ENCODE data around the gene CD226.
"Not testable (repeated sequence)": the region's sequence is repeated elsewhere in the genome, so short reads cannot be mapped to it uniquely, and the experiment has no call there.

Gene CD226

DNA sequence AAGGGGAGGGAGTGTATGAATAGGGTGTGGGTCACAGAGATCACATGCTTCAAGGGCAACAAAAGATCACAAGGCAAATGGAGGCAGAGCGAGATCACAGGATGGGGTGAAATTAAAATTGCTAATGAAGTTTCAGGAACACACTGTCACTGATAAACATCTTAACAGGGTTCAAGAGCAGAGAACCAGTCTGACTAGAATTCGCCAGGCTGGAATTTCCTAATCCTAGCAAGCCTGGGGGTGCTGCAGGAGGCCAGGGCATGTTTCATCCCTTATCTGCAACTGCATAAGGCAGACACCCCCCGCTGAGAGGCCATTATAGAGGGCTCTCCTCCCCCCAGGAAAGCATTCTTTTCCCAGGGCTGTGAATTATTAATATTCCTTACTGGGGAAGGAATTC, 68.6 kb downstream of the CD226 start:
- H3K9me3 ChIP-seq (ENCODE audit: low read length); H3K27ac ChIP-seq (ENCODE audit: low read depth, low read length); H3K27me3 ChIP-seq (ENCODE audit: control insufficient read depth in 1 of 2, insufficient read depth in 2 of 2, low read length in 2 of 2); H3K4me3 ChIP-seq (ENCODE audit: low read depth in 1 of 2, low read length in 2 of 2); H3K36me3 ChIP-seq (ENCODE audit: insufficient read depth, low read length); H3K9ac ChIP-seq (ENCODE audit: low read length): not testable (repeated sequence)
- H3K4me1 ChIP-seq (ENCODE audit: insufficient read depth, low read length) = peaks cover 25% of the 10 kb centered on the region

DNA sequence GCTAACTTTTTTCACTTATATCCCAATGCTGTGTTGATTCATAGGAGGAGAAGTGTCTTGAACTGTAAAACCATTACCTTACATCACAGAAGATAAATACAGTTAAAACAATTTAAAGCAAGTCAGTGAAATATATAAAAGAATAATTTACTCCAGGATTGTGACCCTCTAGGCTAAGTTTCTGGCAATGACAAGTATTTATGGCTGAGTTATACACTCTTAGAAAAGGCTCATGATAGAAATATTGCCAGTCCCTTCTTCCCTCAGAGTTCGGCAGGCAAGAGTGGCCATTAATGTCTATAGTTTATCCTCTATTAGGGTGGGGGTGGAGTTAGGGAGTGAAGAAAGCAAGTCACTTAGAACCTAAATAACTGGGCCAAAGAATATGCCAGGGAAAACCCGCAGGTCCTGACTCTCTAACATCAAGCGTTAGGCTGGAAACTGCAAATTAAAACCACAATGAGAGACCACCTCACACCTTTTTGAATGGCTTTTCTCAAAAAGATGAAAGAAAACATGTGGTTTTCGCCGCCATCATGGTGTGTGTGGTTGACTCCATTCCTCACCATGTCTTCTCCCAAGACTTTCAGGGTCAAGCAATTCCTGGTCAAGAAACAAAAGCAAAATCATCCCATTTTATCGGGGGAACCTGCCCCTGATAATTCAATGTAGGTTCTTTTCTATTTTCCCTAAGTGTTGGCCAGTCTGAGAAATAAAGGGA, 69.3 kb downstream of the CD226 start:
- no peaks in the 10 kb centered on the region for H3K27me3 ChIP-seq (ENCODE audit: control insufficient read depth in 1 of 2, insufficient read depth in 2 of 2, low read length in 2 of 2)
- no peaks in the 10 kb centered on the region for H3K9me3 ChIP-seq (ENCODE audit: low read length)
- H3K4me3 ChIP-seq (ENCODE audit: low read depth in 1 of 2, low read length in 2 of 2) = no peak overlapping the region
- H3K4me1 ChIP-seq (ENCODE audit: insufficient read depth, low read length) = peaks cover 20% of the 10 kb centered on the region
- no peaks in the 10 kb centered on the region for H3K36me3 ChIP-seq (ENCODE audit: insufficient read depth, low read length)
- no peak overlapping the region for H3K27ac ChIP-seq (ENCODE audit: low read depth, low read length)
- no peak overlapping the region for H3K9ac ChIP-seq (ENCODE audit: low read length)

DNA sequence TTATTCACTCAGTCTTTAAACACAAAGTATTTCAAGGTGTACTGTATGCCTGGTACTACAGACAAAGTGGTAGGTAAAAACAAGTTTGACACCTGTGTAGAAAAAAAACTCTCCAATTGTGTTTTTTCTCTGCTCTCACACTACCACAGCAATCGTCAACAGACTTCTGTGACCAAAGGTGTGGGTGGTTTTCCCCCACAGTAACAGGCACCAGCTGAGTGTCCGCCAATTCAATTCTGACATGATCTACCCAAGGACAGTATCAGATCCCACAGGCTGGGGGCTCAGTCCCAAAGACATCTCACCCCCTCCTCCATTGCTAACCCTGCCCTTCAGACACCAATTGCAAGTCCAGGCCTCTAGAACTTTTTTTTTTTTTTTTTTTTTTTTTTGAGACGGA, 71.2 kb downstream of the CD226 start:
- H3K9ac ChIP-seq (ENCODE audit: low read length) = no peak overlapping the region
- no peaks in the 10 kb centered on the region for H3K27me3 ChIP-seq (ENCODE audit: control insufficient read depth in 1 of 2, insufficient read depth in 2 of 2, low read length in 2 of 2)
- no peak overlapping the region for H3K27ac ChIP-seq (ENCODE audit: low read depth, low read length)
- no peak overlapping the region for H3K4me3 ChIP-seq (ENCODE audit: low read depth in 1 of 2, low read length in 2 of 2)
- no peaks in the 10 kb centered on the region for H3K9me3 ChIP-seq (ENCODE audit: low read length)
- H3K4me1 ChIP-seq (ENCODE audit: insufficient read depth, low read length) = peaks cover 1% of the 10 kb centered on the region
- H3K36me3 ChIP-seq (ENCODE audit: insufficient read depth, low read length) = no peaks in the 10 kb centered on the region

DNA sequence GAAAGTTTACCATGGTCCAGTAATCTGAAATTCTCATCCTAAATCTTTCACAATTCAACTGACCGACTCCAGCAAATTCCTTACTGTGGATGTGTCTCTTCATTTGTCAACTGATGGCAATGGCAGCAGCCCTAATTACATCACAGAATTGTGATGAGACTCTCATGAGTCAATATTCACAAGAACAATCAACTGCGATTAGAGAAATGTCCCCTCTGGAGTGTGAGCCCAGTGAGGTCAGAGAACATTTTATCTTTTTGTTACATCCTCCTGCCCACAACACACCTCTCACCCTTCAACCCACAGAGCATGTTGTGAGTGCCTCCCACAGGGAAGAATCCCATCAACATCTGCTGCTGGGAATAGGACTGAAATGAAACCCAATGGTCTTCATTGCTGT, 73.6 kb downstream of the CD226 start:
- H3K27me3 ChIP-seq (ENCODE audit: control insufficient read depth in 1 of 2, insufficient read depth in 2 of 2, low read length in 2 of 2) = no peaks in the 10 kb centered on the region
- no peak overlapping the region for H3K4me3 ChIP-seq (ENCODE audit: low read depth in 1 of 2, low read length in 2 of 2)
- no peak overlapping the region for H3K27ac ChIP-seq (ENCODE audit: low read depth, low read length)
- no peaks in the 10 kb centered on the region for H3K36me3 ChIP-seq (ENCODE audit: insufficient read depth, low read length)
- no peaks in the 10 kb centered on the region for H3K9me3 ChIP-seq (ENCODE audit: low read length)
- no peak overlapping the region for H3K9ac ChIP-seq (ENCODE audit: low read length)
- no peaks in the 10 kb centered on the region for H3K4me1 ChIP-seq (ENCODE audit: insufficient read depth, low read length)

DNA sequence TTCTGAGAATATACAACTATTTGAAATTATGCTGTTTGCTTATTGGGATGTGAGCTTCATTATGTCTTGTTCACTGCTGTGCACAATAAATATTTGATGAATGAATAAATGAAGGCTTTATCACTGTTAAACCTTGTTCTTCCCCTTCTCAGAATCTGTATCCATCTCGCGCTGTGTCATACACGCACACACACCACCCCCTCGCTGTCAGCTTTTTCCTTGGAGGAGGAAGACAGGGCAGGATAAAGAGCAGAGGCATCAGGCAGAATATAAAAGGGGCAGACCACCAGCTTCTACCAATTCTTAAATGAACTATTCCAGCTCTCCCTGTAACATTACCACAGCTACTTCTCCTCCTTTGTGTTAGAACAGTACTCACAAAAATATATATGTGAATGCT, 75.0 kb downstream of the CD226 start:
- no peak overlapping the region for H3K9ac ChIP-seq (ENCODE audit: low read length)
- no peaks in the 10 kb centered on the region for H3K36me3 ChIP-seq (ENCODE audit: insufficient read depth, low read length)
- no peaks in the 10 kb centered on the region for H3K9me3 ChIP-seq (ENCODE audit: low read length)
- H3K27ac ChIP-seq (ENCODE audit: low read depth, low read length) = no peak overlapping the region
- H3K27me3 ChIP-seq (ENCODE audit: control insufficient read depth in 1 of 2, insufficient read depth in 2 of 2, low read length in 2 of 2) = no peaks in the 10 kb centered on the region
- H3K4me3 ChIP-seq (ENCODE audit: low read depth in 1 of 2, low read length in 2 of 2) = no peak overlapping the region
- no peaks in the 10 kb centered on the region for H3K4me1 ChIP-seq (ENCODE audit: insufficient read depth, low read length)

DNA sequence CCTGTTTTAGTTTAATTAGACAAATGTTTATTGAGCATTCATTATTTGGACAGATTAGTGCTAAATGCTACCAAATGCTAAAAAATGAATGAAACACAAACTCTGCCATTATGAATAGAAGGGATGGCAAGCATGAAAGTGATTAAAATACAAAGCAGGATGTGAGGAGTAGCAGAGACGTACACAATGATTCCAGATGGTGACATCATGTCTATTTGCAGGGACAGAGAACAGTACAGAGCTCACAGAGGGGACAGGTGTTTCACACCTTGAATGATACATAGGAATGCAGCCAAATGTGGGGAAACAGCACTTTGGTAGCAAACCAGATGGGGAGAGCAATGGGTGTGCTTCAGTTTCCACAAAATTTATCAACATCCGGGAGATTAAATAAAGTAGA, 76.3 kb downstream of the CD226 start:
- no peak overlapping the region for H3K27ac ChIP-seq (ENCODE audit: low read depth, low read length)
- H3K9me3 ChIP-seq (ENCODE audit: low read length) = no peaks in the 10 kb centered on the region
- H3K9ac ChIP-seq (ENCODE audit: low read length) = no peak overlapping the region
- H3K27me3 ChIP-seq (ENCODE audit: control insufficient read depth in 1 of 2, insufficient read depth in 2 of 2, low read length in 2 of 2) = no peaks in the 10 kb centered on the region
- no peak overlapping the region for H3K4me3 ChIP-seq (ENCODE audit: low read depth in 1 of 2, low read length in 2 of 2)
- peaks cover 9% of the 10 kb centered on the region for H3K4me1 ChIP-seq (ENCODE audit: insufficient read depth, low read length)
- H3K36me3 ChIP-seq (ENCODE audit: insufficient read depth, low read length) = no peaks in the 10 kb centered on the region

DNA sequence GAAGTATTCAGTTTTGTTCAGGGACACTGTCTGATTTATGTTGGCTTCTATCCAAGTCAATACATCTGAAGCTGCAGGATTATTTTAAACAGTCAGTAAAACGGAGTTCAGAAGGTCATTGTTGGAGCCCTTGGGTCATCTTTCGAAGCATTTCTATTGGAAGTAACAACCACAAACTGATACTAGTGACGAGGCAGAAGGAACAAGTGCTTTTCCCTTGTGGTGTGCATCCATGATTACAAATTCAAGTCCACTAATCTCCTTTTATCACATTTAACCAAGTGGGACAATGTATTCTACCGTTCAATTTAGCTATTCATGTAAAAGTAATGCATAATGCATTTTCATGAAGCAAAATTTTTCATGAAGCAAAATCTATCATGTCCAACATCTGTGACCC, 76.9 kb downstream of the CD226 start:
- H3K4me3 ChIP-seq (ENCODE audit: low read depth in 1 of 2, low read length in 2 of 2) = no peak overlapping the region
- no peaks in the 10 kb centered on the region for H3K9me3 ChIP-seq (ENCODE audit: low read length)
- H3K36me3 ChIP-seq (ENCODE audit: insufficient read depth, low read length) = no peaks in the 10 kb centered on the region
- H3K9ac ChIP-seq (ENCODE audit: low read length) = no peak overlapping the region
- H3K27me3 ChIP-seq (ENCODE audit: control insufficient read depth in 1 of 2, insufficient read depth in 2 of 2, low read length in 2 of 2) = no peaks in the 10 kb centered on the region
- H3K27ac ChIP-seq (ENCODE audit: low read depth, low read length) = no peak overlapping the region
- peaks cover 9% of the 10 kb centered on the region for H3K4me1 ChIP-seq (ENCODE audit: insufficient read depth, low read length)

DNA sequence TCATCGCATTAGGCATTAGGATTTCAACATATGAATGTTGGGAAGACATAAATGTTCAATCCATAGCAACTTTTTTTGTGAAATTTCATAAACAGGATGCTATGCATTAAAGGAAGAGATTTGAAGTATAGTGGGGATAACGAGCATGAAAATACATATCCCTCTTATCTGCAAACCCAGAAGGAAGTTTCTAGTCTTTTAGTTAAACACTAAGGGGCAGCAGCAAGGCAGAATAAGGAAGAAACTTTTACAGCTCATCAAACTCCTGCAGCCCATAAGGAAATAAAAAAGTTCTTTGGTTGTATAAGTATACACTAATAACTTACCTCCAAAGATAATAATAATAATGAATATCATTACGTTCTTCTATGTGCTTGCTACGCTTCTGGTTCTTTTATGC, 81.5 kb downstream of the CD226 start:
- no peaks in the 10 kb centered on the region for H3K36me3 ChIP-seq (ENCODE audit: insufficient read depth, low read length)
- H3K9ac ChIP-seq (ENCODE audit: low read length) = no peak overlapping the region
- peaks cover 9% of the 10 kb centered on the region for H3K4me1 ChIP-seq (ENCODE audit: insufficient read depth, low read length)
- no peak overlapping the region for H3K4me3 ChIP-seq (ENCODE audit: low read depth in 1 of 2, low read length in 2 of 2)
- H3K27ac ChIP-seq (ENCODE audit: low read depth, low read length) = no peak overlapping the region
- no peaks in the 10 kb centered on the region for H3K9me3 ChIP-seq (ENCODE audit: low read length)
- no peaks in the 10 kb centered on the region for H3K27me3 ChIP-seq (ENCODE audit: control insufficient read depth in 1 of 2, insufficient read depth in 2 of 2, low read length in 2 of 2)

DNA sequence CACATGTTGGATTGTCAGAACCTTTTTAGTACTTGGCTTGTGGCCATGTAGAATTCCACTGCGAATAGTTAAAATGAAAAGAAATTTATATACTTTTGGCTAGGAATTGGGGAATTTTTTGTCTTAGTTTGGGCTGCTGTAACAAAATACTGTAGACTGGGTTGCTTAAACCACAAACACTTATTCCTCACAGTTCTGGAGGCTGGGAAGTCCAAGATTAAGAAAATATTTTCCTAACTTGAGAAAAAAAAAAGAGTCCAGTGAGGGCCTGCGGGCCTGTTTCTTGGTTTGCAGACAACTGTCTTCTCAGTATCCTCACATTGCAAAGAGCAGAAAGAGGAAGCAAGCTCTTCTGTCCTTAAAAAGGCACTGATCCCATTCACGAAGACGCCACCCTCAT, 81.9 kb downstream of the CD226 start:
- no peaks in the 10 kb centered on the region for H3K36me3 ChIP-seq (ENCODE audit: insufficient read depth, low read length)
- H3K27ac ChIP-seq (ENCODE audit: low read depth, low read length) = no peak overlapping the region
- H3K4me1 ChIP-seq (ENCODE audit: insufficient read depth, low read length) = peaks cover 9% of the 10 kb centered on the region
- no peaks in the 10 kb centered on the region for H3K27me3 ChIP-seq (ENCODE audit: control insufficient read depth in 1 of 2, insufficient read depth in 2 of 2, low read length in 2 of 2)
- no peak overlapping the region for H3K4me3 ChIP-seq (ENCODE audit: low read depth in 1 of 2, low read length in 2 of 2)
- H3K9me3 ChIP-seq (ENCODE audit: low read length) = no peaks in the 10 kb centered on the region
- H3K9ac ChIP-seq (ENCODE audit: low read length) = no peak overlapping the region

DNA sequence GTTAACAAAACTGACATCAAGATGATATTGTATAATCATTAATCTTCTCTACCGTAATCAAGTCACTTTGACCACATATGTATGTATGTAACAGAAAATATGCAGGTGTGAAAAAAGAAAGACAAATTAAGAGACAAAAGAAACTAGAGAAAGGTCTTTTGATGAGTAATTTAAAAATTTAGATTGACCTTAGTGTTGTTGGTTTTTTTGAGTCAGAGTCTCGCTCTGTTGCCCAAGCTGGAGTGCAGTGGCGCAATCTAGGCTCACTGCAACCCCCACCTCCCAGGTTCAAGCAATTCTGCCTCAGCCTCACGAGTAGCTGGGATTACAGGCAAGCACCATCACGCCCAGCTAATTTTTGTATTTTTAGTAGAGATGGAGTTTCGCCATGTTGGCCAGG, 82.9 kb downstream of the CD226 start:
- H3K27ac ChIP-seq (ENCODE audit: low read depth, low read length); H3K36me3 ChIP-seq (ENCODE audit: insufficient read depth, low read length); H3K9me3 ChIP-seq (ENCODE audit: low read length); H3K9ac ChIP-seq (ENCODE audit: low read length); H3K4me1 ChIP-seq (ENCODE audit: insufficient read depth, low read length); H3K4me3 ChIP-seq (ENCODE audit: low read depth in 1 of 2, low read length in 2 of 2); H3K27me3 ChIP-seq (ENCODE audit: control insufficient read depth in 1 of 2, insufficient read depth in 2 of 2, low read length in 2 of 2): not testable (repeated sequence)

DNA sequence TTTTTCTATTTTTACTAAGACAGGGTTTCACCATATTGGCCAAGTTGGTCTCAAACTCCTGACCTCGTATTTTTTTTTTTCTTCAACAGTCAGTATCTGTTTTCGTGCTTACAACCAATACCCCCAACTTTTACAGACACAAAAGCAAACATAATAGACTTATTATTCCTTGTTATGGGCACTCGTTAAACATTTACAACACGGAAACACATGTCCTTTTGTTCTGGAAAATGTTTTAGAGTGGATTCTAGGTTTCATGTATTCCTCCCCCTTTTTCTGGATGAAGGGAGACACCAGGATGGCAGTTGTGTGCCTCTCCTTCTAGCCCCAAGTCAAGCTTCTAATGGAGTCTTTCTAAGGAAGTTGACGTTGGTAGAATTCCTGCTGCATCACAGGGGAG, 88.8 kb downstream of the CD226 start:
- H3K36me3 ChIP-seq (ENCODE audit: insufficient read depth, low read length) = no peaks in the 10 kb centered on the region

DNA sequence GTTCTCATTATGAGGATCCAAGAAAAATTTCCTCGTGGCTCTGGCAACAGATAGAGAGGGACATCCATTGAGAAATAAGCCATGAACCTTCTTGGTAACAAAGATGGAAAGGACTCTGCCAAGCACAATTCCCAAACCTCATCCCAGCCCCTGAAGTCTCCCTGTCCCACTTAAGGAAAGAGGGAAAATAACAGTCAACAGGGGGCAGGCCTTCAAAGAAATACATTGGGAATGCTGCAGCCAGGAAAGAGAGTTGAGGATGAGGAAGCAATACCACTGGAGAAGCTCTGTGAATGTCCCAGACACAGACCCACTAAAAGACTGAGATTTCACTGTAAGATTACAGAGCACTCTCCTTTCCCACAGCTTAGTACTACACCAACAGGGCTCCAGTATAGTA, 93.2 kb downstream of the CD226 start:
- Histone ChIP-seq H3K9me3 (ENCODE audit: low read length) (no peaks in the 10 kb centered on the region), H3K27me3 (ENCODE audit: control insufficient read depth in 1 of 2, insufficient read depth in 2 of 2, low read length in 2 of 2) (no peaks in the 10 kb centered on the region), H3K27ac (ENCODE audit: low read depth, low read length) (no peak overlapping the region), H3K4me1 (ENCODE audit: insufficient read depth, low read length) (no peaks in the 10 kb centered on the region), H3K4me3 (ENCODE audit: low read depth in 1 of 2, low read length in 2 of 2) (no peak overlapping the region), H3K36me3 (ENCODE audit: insufficient read depth, low read length) (no peaks in the 10 kb centered on the region), H3K9ac (ENCODE audit: low read length) (no peak overlapping the region)

More for the DNA sequence above, 88.8 kb downstream of the CD226 start:
- no peaks in the 10 kb centered on the region for H3K4me1 ChIP-seq (ENCODE audit: insufficient read depth, low read length)
- H3K9me3 ChIP-seq (ENCODE audit: low read length) = no peaks in the 10 kb centered on the region
- no peak overlapping the region for H3K27ac ChIP-seq (ENCODE audit: low read depth, low read length)
- H3K9ac ChIP-seq (ENCODE audit: low read length) = no peak overlapping the region
- no peaks in the 10 kb centered on the region for H3K27me3 ChIP-seq (ENCODE audit: control insufficient read depth in 1 of 2, insufficient read depth in 2 of 2, low read length in 2 of 2)
- no peak overlapping the region for H3K4me3 ChIP-seq (ENCODE audit: low read depth in 1 of 2, low read length in 2 of 2)
